HG02678 (cell line): ENCODE data around the gene PPP3CB.

ENCODE experiments used
- ATAC-seq: cut with Tn5 transposase; IDR thresholded peaks from one replicate; pipeline ENCODE4 v1.9.1; 2021; ENCODE audit warnings: mild to moderate bottlenecking, moderate library complexity; ENCODE audit not compliant: unreplicated experiment

Gene PPP3CB

DNA sequence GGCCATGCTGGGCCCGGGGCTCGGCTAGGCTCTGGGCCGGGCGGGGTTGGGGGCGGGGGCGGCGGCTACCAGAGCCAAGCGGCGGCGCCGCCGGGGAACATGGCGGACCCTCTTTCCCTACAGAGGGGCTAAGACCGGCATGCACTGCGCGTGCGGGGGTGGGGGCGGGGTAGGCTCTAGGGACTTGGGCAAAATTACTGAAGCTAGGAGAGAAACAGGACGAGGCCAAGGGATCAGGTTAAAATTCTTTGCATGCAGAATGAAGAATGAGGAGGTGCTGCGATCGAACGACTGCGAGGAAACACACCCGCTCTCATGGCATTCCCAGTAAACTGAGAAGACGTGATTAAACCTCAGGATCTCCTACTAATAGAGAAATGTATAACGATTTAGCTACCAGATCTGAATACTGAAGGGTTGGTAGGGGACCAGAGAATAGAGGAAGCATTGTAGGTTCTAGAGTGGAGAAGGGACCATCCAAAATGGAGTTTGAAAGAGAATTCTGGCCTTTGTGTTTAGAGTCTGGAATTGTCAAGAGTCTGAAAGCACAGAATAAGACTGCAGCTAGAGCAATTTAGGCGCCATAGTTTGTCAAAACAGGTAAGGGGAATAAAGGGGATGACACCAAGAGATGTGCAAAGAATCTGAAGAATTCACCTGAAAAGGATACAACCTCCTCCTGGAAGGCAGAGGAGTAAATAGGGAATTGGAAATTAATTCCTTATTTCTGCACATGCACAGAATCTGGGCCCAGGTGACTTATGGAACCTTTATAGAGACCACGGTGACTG lies at the start of gene PPP3CB:
Gene PPP3CB (minus strand): TSS at position 141 of the 791 bp plus-strand sequence. CDS start 135 bp downstream, at position 6.
- peak; percentile 66 for ATAC-seq

DNA sequence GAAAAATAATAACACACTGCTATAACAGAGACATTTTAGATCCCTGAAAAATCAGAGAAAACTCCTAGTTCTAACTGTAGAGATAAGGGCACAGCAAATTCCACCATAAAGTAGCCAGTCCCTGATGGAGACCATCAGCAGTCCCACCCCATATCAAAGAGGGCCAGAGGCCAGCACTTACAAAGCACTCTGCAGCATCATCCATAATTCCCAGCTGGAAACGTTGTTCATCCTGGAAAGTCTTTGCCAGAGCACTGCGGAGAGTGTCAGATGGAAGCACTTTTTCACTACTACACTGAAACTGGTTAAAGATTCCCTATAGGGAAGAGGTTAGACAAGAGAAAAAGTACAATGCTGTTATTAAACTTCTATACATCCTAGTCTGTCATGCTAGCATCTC lies 49.5 kb upstream of the PPP3CB start:
- no peak for ATAC-seq

DNA sequence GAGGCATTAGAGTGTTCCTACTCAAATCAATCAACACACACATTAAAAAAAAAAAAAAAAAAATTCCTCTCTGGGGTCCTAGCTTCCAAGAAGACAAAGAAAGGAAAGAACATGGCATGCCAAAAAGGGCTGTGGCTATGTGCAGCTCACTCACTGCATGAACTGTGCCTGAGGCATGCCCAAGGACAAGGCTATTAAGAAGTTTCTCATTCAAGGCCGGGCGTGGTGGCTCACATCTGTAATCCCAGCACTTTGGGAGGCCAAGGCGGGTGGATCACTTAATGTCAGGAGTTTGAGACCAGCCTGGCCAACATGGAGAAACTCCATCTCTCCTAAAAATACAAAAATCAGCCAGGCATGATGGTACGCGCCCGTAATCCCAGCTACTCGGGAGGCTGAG lies 41.9 kb upstream of the PPP3CB start:
- ATAC-seq, result no peak

DNA sequence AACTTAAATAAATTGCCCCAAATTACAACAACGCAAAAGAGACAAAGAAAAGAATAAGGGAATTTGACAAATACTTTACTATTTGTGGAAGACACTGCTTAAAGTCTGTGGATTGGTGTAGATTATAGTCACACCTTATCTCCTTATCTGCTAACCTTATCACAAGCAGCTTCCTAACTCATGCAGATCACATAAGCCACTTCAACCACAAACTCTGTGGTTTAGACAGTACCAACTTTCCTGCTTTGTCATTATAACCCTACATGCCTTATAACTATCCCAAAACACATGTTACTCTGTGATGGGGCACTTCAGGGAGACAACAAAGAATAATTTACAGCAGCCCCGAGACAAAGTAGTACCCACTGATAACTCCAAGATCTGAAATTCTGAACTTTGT lies 41.5 kb upstream of the PPP3CB start:
- no peak for ATAC-seq

DNA sequence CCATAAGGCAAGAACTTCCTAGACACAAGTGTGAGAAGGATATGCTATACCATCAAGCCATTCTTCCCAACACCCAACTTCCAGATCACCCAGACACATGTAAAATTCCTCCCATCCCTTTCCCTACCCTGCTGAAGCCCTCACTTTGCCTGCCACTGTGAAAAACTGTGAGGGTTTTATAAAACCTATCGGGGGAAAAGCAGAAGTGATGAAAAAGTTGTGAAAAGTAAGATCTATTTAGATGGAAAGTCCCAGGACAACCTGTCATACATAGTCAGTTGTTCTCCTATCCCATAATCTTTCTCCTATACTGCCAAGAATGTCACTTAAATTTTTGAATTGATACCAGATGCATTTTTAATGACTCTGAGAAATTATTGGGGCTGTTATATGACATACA lies 39.0 kb upstream of the PPP3CB start:
- ATAC-seq, result no peak

DNA sequence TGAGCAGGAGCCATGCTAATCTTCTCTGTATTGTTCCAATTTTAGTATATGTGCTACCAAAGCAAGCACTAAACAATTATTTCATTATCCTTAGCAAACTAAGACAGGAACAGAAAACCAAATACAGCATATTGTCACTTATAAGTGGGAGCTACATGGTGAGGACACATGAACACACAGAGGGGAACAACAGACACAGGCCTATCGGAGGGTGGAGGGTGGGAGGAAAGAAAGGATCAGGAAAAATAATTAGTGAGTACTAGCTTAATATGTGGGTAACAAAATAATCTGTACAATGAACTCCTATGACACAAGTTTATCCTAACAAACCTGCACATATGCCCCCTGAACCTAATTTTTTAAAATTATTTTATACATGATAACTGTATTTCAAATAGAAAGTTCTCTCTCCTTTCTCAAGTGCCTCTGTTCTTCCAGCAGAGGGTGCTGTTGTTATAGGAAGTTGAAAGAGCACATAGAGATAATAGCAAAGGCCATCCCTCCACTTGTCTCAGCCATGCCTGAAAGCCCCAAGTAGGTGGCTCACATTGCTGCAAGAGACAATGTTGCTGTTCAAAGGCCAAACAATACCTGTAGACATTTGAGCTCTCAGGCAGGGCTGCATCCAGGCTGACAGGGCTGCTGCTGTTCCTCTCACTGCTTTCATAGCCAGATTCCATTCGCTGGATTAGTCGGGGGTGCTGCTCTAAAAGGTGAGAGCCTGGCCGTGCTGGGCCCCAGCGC lies 33.4 kb upstream of the PPP3CB start:
- ATAC-seq, result peak; percentile 51

DNA sequence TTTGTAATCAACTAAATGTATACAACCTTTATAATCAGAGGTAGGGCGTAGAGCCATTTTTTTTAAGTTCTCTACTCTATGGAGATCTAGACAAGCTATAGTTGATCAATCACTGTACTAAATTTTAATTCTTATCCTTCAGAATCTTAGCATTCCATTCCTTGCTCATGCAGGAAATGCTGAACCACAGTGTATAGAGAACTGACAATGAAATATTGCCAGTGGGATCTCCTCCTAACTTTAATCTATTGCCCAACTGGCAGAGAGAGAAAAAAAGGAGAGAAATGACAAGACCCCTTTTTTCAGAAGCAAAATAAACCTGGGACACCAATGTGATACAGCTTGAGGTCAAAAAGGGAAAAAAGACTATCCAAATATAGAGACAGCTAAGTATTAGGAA lies 26.4 kb upstream of the PPP3CB start:
- ATAC-seq, result no peak

- no peak for ATAC-seq
Observed at GRCh38 chr10:73519336-73519735, 23.5 kb upstream of the PPP3CB start.

DNA sequence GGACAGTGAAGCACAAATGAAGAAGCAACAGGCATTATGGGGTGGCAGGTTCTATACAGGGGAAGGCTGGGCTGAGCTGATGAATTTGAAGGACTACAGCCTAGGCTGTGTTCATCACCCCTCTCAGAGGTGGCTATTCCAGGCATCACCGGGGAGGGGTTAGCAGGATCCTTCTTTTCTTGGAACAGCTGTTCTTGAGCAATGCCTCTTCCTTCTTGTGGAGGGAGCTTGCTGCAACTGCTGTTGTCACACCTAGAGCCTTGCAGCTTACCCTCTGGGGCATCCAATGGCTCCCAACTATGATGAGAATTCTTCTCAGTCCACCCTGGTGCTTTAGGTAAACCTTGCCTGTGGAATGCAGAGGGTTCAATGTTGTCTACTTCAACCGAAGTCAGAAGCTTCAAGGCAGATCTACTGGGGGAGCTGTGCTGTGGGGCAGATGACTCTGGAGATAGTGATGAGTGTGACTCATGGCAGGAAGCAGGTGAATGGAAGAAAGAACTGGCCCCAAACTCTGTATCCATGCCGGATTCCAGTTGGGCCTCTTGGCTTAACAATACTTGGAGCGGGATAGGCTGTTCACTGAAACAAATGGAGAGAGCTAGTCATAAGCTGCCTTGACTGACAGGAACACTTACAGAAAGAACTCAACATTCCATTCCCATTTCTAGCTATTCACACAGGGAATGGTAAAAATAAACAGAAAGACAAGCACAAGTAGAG lies 21.5 kb upstream of the PPP3CB start:
- ATAC-seq, result no peak

- ATAC-seq, result no peak
Observed at GRCh38 chr10:73512207-73512743, 16.5 kb upstream of the PPP3CB start.

DNA sequence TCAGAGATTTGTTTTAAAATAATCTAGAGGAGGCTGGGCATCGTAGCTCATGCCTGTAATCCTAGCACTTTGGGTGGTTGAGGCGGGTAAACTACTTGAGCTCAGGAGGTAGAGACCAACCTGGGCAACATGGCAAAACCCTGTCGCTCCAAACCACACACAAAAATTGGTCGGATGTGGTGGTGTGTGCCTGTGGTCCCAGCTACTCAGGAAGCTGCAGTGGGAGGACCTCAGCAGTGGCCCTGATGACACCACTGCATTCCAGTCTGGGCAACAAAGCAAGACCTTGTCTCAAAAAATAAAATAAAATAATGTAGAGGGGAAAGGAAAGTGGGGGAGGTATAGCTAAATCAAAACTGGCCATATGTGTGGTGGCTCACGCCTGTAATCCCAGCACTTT lies 13.9 kb upstream of the PPP3CB start:
- no peak for ATAC-seq

GRCh38 chr10:73506491-73506890 lies 10.7 kb upstream of the PPP3CB start:
- ATAC-seq, result no peak

- ATAC-seq, result no peak
Observed at GRCh38 chr10:73506074-73506473, 10.2 kb upstream of the PPP3CB start.

GRCh38 chr10:73503037-73503436 lies 7.2 kb upstream of the PPP3CB start:
- no peak for ATAC-seq

- no peak for ATAC-seq
Observed at GRCh38 chr10:73501651-73502050, 5.8 kb upstream of the PPP3CB start.

- ATAC-seq, result no peak
Observed at GRCh38 chr10:73497623-73498022, 1.8 kb upstream of the PPP3CB start.

DNA sequence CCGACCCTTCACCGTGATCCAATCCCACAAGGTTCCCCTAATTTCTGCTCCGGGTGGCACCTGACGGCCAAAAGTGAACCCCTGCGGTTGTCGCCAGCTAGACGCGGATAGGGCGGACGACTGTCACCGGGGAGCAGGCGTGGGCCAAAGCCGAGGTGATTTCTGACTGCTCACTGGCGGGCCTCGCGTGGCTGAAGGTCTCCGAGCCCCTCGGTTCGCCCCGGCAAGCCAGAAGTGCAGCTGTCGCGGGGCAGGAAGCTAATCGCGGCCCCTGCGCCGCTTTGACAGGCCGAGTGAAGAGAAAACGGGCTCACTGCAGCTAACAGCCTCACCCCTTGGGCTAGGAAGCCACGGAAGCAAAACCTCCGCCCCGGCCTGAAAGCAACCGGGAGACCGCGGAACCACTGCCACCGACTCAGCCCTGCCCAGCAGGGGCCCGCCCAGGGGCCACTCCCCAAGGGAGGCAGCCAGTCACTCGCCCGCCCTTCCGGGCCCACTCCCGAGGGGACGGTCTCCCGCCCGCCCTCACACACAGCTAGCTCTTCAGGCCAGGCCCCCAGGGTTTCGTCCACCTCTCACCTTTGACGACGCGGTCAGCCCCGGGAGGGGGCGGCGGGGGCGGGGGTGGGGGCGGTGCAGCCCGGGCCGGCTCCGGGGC lies 469 bp downstream of the PPP3CB start:
- peak; percentile 95 for ATAC-seq

GRCh38 chr10:73494877-73495225 lies 973 bp downstream of the PPP3CB start:
- no peak for ATAC-seq

- no peak for ATAC-seq
Observed at GRCh38 chr10:73494213-73494612, 1.6 kb downstream of the PPP3CB start.

- ATAC-seq, result no peak
Observed at GRCh38 chr10:73493781-73494180, 2.0 kb downstream of the PPP3CB start.

- no peak for ATAC-seq
Observed at GRCh38 chr10:73486601-73487000, 9.2 kb downstream of the PPP3CB start.
